ENCODE results near the gene SHC2. TPM values are rescaled to one million over a fixed set of nuclear protein-coding genes. Genes with fewer than 3 reads are reported as not detected.

The SHC2 gene
- total and polyA plus RNA-seq, 9 of the 15 experiments (the other 6 are each of a cell fraction or from before 2014, with no cell fraction given) = 0.14 to 0.36 (median 0.17) TPM; not detected in 5

- TF ChIP-seq ARID4B (CRISPR knock-in tag; IDR thresholded peaks at IDR 0.05) = no peak
- no peak for TF ChIP-seq HDAC6 (IDR thresholded peaks at IDR 0.05; ENCODE audit: low read depth, low read length)
- TF ChIP-seq E2F6 (IDR thresholded peaks at IDR 0.05; ENCODE audit: borderline replicate concordance in 1 of 2, extremely low read depth in 1 of 2, insufficient read depth in 1 of 2, insufficient read length in 1 of 2, low read depth in 1 of 2, low read length in 1 of 2, poor library complexity in 1 of 2, severe bottlenecking in 1 of 2) = no peak
- TF ChIP-seq C11orf30 (IDR thresholded peaks at IDR 0.05; ENCODE audit: low read depth) = no peak
- TF ChIP-seq ZBTB40 (IDR thresholded peaks at IDR 0.05) = no peak
- peak; percentile 20; the same call in 1 of the 2 replicates for TF ChIP-seq ZBTB40 (CRISPR knock-in tag; IDR thresholded peaks at IDR 0.05)
- TF ChIP-seq SAFB2 (IDR thresholded peaks at IDR 0.05; ENCODE audit: borderline replicate concordance, low read depth, low read length, severe bottlenecking) = no peak
- TF ChIP-seq STAT5B (CRISPR knock-in tag; IDR thresholded peaks at IDR 0.05) = no peak
- no peak for TF ChIP-seq NR1H2 (CRISPR knock-in tag; IDR thresholded peaks at IDR 0.05)
- no peak for TF ChIP-seq RB1 (IDR thresholded peaks at IDR 0.05; ENCODE audit: low read depth)
- no peak for TF ChIP-seq GTF2A2 (tag; IDR thresholded peaks at IDR 0.05)
- 0 out of 2 replicates have a peak, but pooled peaks have one; percentile 15 for TF ChIP-seq MAX (CRISPR knock-in tag; IDR thresholded peaks at IDR 0.05)
Measured at GRCh38 chr19:437041-437440, 23.8 kb downstream of the SHC2 start (continued).

All from K562 (cell line).